Measurements from ENCODE around the gene TRIP11. TPM values are rescaled to one million over a fixed set of nuclear protein-coding genes. Genes with fewer than 3 reads are reported as not detected.

The TRIP11 gene
- total and polyA plus RNA-seq, 2 donors (not counting 1 experiment from before 2014, with no cell fraction given) = 28.6 to 50.4 TPM

- H4K20me1 ChIP-seq (ENCODE audit: control insufficient read depth, extremely low read depth, insufficient read depth, low read length) = no peaks in the 10 kb centered on the region
- TF ChIP-seq CTCF (conservative IDR thresholded peaks at IDR 0.05 in 1 of 2, IDR thresholded peaks at IDR 0.05 in 1 of 2; ENCODE audit: low read depth in 1 of 2, low read length in 2 of 2) (no peak), EZH2 (IDR thresholded peaks at IDR 0.05; ENCODE audit: low read length, missing control alignments) (no peak)
- no peaks in the 10 kb centered on the region for H3K9me3 ChIP-seq (ENCODE audit: control insufficient read depth, insufficient read depth, low read depth, low read length)
- H3K4me1 ChIP-seq (ENCODE audit: control insufficient read depth, extremely low read depth, insufficient read depth, low read length) = no peaks in the 10 kb centered on the region
- peaks cover 2% of the 10 kb centered on the region for H3K36me3 ChIP-seq (ENCODE audit: control insufficient read depth, insufficient read depth, low read length)
- no peak overlapping the region for H3K27ac ChIP-seq (ENCODE audit: insufficient read depth, low read length)
- no peak overlapping the region for H2AFZ ChIP-seq (ENCODE audit: low read length)
- H3K4me3 ChIP-seq (replicated peaks in 1 of 4; ENCODE audit: control extremely low read depth in 1 of 4, insufficient read depth in 1 of 4, low read depth in 3 of 4, low read length in 4 of 4) = no peak overlapping the region
- DNase-seq (ENCODE audit: low read depth in 2 of 2) = no peak
- no peak overlapping the region for H3K9ac ChIP-seq (ENCODE audit: insufficient read depth, low read length)
- no peaks in the 10 kb centered on the region for H3K27me3 ChIP-seq (ENCODE audit: control insufficient read depth, insufficient read depth, low read length)
- H3K4me2 ChIP-seq (ENCODE audit: extremely low read depth, insufficient read depth, low read length) = no peak overlapping the region
- peaks cover under 1% of the 10 kb centered on the region for H3K79me2 ChIP-seq (ENCODE audit: control insufficient read depth, insufficient read depth, low read length)
Measured at GRCh38 chr14:92021523-92021922, 18.3 kb downstream of the TRIP11 start.

- Histone ChIP-seq H3K4me3 (replicated peaks in 1 of 4; ENCODE audit: control extremely low read depth in 1 of 4, insufficient read depth in 1 of 4, low read depth in 3 of 4, low read length in 4 of 4) (no peak overlapping the region), H3K4me2 (ENCODE audit: extremely low read depth, insufficient read depth, low read length) (no peak overlapping the region), H2AFZ (ENCODE audit: low read length) (no peak overlapping the region), H3K9me3 (ENCODE audit: control insufficient read depth, insufficient read depth, low read depth, low read length) (no peaks in the 10 kb centered on the region), H3K79me2 (ENCODE audit: control insufficient read depth, insufficient read depth, low read length) (no peaks in the 10 kb centered on the region), H3K27me3 (ENCODE audit: control insufficient read depth, insufficient read depth, low read length) (no peaks in the 10 kb centered on the region), H3K4me1 (ENCODE audit: control insufficient read depth, extremely low read depth, insufficient read depth, low read length) (no peaks in the 10 kb centered on the region), H4K20me1 (ENCODE audit: control insufficient read depth, extremely low read depth, insufficient read depth, low read length) (no peaks in the 10 kb centered on the region), H3K27ac (ENCODE audit: insufficient read depth, low read length) (no peak overlapping the region), H3K9ac (ENCODE audit: insufficient read depth, low read length) (no peak overlapping the region), H3K36me3 (ENCODE audit: control insufficient read depth, insufficient read depth, low read length) (peaks cover 4% of the 10 kb centered on the region)
- no peak for DNase-seq (ENCODE audit: low read depth in 2 of 2)
- no peak for TF ChIP-seq EZH2 (IDR thresholded peaks at IDR 0.05; ENCODE audit: low read length, missing control alignments)
- TF ChIP-seq CTCF (conservative IDR thresholded peaks at IDR 0.05 in 1 of 2, IDR thresholded peaks at IDR 0.05 in 1 of 2; ENCODE audit: low read depth in 1 of 2, low read length in 2 of 2) = no peak
Measured at GRCh38 chr14:92014040-92014439, 25.8 kb downstream of the TRIP11 start.

- Histone ChIP-seq H3K9me3 (ENCODE audit: control insufficient read depth, insufficient read depth, low read depth, low read length) (no peaks in the 10 kb centered on the region), H3K4me1 (ENCODE audit: control insufficient read depth, extremely low read depth, insufficient read depth, low read length) (no peaks in the 10 kb centered on the region), H3K27ac (ENCODE audit: insufficient read depth, low read length) (no peak overlapping the region), H3K27me3 (ENCODE audit: control insufficient read depth, insufficient read depth, low read length) (no peaks in the 10 kb centered on the region), H4K20me1 (ENCODE audit: control insufficient read depth, extremely low read depth, insufficient read depth, low read length) (no peaks in the 10 kb centered on the region), H3K9ac (ENCODE audit: insufficient read depth, low read length) (no peak overlapping the region), H3K79me2 (ENCODE audit: control insufficient read depth, insufficient read depth, low read length) (no peaks in the 10 kb centered on the region), H2AFZ (ENCODE audit: low read length) (no peak overlapping the region), H3K4me3 (replicated peaks in 1 of 4; ENCODE audit: control extremely low read depth in 1 of 4, insufficient read depth in 1 of 4, low read depth in 3 of 4, low read length in 4 of 4) (no peak overlapping the region), H3K36me3 (ENCODE audit: control insufficient read depth, insufficient read depth, low read length) (peaks cover 3% of the 10 kb centered on the region), H3K4me2 (ENCODE audit: extremely low read depth, insufficient read depth, low read length) (no peak overlapping the region)
- no peak for DNase-seq (ENCODE audit: low read depth in 2 of 2)
- TF ChIP-seq CTCF (conservative IDR thresholded peaks at IDR 0.05 in 1 of 2, IDR thresholded peaks at IDR 0.05 in 1 of 2; ENCODE audit: low read depth in 1 of 2, low read length in 2 of 2) (no peak), EZH2 (IDR thresholded peaks at IDR 0.05; ENCODE audit: low read length, missing control alignments) (no peak)
Measured at GRCh38 chr14:92012121-92012748, 27.6 kb downstream of the TRIP11 start.

Data from fibroblast of lung (primary cell).